ENCODE measurements around the gene UXT.
"Not testable (repeated sequence)": the region's sequence is repeated elsewhere in the genome, so short reads cannot be mapped to it uniquely, and the experiment has no call there.

UXT gene

GRCh38 chrX:47612418-47612817 is 46.6 kb downstream of the UXT start:
- FAIRE-seq: no peak

- FAIRE-seq: no peak
These were observed 47.1 kb downstream of the UXT start for GRCh38 chrX:47611926-47612325.

GRCh38 chrX:47611489-47611888 is 47.5 kb downstream of the UXT start:
- no peak for FAIRE-seq

GRCh38 chrX:47610511-47610910 is 48.5 kb downstream of the UXT start:
- FAIRE-seq: no peak

GRCh38 chrX:47608130-47608810 is 50.7 kb downstream of the UXT start:
- no peak for FAIRE-seq

- no peak for FAIRE-seq
These were observed 51.9 kb downstream of the UXT start for GRCh38 chrX:47607091-47607490.

- FAIRE-seq: no peak
These were observed 54.0 kb downstream of the UXT start for GRCh38 chrX:47605024-47605423.

- not testable (repeated sequence) for FAIRE-seq
These were observed 55.9 kb downstream of the UXT start for GRCh38 chrX:47603125-47603524.
